ENCODE data around the gene CDON. TPM values are rescaled to one million over a fixed set of nuclear protein-coding genes. Genes with fewer than 3 reads are reported as not detected.
"Not testable (repeated sequence)": the region's sequence is repeated elsewhere in the genome, so short reads cannot be mapped to it uniquely, and the experiment has no call there.

The CDON gene
- polyA plus RNA-seq, 1 donor = 24.4 TPM

DNA sequence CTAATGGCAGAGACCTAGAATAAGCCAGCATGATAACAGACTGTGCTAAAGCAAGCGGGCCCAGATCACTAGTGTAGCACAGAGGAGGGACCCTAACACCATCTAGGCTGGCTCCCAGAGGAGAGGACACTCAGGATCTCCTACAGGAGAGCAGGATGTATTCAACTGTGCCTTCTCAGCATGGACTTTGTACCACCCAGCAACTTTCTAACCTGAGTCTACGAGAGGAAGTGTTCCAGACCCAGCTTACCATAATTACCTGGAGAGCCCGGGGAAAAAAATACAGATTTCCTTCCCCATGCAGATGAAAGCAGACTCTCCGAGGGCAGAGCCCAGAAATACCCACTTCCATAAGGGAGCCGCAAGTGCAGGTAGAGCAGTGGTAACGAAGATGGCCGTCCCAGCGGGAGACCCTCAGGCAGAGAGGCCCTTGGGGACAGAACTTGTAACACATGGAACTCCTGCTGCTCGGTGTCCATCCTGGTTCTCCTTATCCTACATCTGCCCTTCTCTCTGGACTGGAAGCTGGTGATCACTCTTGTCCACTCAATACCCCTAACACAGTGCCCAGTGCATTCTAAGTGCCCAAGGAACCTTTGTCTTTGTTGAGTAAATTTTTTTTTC, 138.2 kb downstream of the CDON start:
- no peak for DNase-seq (ENCODE audit: low read depth)

DNA sequence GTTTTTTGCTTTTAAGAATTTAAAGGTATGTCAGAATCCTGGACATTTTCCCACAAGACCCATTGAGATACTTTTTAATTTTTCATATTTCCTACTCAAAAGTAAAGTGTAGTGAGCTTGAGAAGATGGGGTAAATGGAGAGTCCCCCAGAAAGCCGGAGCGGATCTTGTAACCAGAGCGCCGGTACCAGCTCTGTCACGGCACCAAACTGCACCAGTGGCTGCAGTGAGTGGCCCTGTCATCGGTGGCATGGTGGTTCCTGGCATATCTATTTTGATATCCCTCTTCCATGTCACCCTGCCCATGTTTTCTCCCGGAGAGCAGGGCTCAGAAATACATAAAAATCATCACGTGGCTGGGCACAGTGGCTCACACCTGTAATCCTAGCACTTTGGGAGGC, 139.0 kb downstream of the CDON start:
- no peak for DNase-seq (ENCODE audit: low read depth)

DNA sequence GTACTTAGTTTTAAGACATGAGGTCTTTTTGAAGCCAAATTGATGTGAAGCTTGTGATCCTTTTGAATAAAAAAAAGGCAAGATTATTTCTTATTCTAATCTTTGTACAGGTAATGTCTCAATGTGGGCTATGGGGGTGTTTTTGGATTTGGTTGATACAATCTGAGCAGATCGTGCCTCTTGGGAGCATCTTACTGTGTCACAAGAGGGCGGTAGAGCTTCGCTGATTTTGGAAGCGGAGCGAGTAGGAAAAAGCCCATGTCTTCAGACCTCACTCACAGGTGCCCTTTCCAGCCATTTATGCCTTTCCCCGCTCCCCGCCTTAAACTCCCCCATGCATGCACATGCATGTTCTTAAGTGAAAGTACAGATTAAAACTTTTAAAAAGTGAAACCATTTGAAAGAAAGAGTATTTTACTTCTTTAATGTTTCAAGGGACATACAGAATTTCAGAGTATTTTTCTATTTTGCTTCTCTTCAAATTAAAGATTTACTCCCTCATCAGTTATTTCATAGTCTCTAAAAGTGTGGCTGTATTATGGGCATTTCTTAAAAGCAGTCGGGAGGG, 139.6 kb downstream of the CDON start:
- DNase-seq (ENCODE audit: low read depth) = peak; percentile 60

DNA sequence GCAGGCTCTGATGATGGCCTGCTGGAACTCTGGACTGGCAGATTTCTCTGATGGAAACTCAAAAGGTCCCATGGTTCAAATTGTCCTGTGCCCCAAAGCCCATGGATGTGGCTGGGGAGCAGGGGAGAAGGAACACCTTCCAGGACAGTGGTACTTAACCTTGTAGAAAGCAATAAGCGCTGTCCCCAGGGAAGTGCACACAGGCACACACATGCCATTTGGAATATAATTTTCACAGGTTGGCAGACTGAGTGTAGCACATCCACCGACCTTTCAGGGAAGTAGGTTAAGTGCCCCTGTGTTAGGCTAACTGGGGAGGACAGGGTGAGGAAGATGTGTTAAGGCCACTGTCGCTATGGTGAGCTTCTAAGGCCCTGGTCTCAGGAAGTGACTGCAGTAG, 140.5 kb downstream of the CDON start:
- no peak for DNase-seq (ENCODE audit: low read depth)

DNA sequence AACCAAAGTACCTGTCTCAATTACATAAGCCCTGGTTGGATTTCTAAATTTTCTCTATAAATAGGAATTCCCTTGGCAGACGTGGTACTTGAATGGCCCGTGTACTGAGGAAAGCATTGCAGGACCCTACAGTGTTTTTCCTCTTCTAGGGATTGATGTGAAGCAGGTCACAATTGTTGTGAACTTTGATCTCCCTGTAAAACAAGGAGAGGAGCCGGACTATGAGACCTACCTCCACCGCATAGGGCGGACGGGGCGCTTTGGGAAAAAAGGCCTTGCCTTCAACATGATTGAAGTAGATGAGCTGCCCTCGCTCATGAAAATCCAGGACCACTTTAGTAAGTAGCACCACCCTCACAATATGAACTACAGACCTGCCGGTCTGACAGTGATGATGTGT, 141.6 kb downstream of the CDON start:
- DNase-seq (ENCODE audit: low read depth) = no peak

DNA sequence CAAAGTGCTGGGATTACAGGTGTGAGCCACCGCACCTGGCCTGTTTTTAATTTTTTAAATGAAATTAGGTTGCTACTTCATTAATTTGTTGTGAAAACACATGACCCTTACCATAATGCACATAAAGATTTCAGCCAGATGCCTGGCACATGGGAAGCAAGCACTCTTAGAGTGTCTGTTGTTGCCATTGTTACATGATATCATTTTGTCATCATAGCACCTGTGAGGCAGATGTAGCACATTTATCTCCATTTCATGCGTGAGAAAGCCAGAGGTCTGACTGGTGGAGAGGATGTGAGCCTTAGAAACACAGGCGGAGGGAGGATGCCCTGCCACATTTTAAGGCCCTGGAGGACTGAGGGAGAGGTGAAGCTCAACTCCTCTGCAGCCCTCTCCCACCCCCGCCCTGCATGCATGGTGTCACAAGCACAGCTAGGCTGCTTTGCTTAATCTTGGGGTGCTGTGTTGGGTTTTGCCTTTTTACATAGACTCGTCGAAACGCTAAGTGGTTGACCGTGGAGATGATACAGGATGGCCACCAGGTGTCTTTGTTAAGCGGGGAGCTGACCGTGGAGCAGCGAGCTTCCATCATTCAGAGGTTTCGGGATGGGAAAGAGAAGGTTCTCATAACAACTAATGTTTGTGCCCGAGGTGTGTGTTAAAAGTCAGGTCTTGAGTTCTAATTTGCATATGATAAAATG, 144.4 kb downstream of the CDON start:
- DNase-seq (ENCODE audit: low read depth) = no peak

DNA sequence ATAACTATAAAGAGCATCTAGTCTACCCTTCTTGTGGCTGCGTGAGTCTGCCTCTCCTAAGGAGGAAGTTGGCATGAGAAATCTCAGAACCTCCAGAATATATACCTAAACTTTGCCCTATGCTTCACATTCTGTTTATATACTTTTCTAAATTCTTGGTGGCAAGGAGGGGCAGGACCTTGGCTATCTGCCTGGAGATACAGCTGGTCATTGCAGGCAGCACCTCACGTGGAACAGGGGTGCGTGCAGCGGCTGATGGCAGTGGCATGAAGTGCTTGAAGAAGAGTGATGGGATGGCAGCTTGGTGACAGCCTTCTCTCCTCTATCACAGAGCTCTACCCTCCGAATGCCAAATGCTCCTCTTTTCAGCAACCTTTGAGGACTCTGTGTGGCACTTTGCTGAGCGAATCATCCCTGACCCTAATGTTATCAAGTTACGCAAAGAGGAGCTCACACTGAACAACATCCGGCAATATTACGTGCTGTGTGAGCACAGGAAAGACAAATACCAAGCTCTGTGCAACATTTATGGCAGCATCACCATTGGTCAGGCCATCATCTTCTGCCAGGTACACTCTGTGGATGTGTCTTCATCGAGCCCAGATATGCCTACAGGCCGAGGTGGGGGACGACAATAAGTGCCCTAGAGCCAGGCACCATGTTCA, 145.9 kb downstream of the CDON start:
- no peak for DNase-seq (ENCODE audit: low read depth)

DNA sequence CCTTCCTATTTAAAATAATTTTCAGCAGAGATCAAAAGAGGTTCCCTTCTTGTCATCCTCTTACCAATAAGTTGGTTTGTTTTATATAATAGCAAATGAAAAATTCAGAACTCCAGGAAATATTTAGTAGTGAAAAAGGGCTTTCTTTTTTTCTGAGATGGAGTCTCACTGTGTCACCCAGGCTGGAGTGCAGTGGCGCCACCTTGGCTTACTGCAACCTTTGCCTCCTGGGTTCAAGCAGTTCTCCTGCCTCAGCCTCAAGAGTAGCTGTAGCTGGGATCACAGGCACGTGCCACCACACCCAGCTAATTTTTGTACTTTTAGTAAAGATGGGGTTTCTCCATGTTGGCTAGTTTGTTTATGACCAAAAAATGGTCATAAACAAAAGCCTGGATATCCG, 148.1 kb downstream of the CDON start:
- DNase-seq (ENCODE audit: low read depth) = not testable (repeated sequence)

DNA sequence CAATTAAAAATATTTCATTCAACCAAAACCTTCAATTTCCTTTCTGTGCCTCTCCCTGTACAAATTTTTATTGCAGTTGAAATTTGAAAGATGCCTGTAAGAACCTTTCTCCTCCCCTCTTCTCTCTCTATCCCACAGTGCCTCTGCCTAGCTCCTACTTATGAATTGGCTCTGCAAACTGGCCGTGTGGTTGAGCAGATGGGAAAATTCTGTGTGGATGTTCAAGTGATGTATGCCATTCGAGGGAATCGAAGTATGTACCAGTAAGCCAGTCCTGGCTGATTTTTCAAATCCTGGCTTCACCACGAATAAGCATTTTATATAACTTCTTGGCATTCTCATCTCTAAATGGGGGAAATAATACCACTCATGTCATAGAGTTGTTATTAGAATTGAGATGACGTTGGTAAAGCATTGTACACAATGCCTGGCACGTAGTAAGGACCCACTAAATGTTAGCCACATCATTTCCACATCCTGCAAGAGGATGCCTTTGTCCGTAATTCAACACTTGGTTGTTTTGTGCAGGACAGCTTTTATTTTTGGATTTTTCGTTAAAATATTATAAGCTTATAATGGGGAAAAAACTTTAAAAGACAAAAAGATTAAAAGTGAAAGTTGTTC, 152.3 kb downstream of the CDON start:
- DNase-seq (ENCODE audit: low read depth) = no peak

Other genes with a start within 250 kb of the CDON start
- not detected for gene PATE4, start 229.6 kb downstream of the CDON start, polyA plus RNA-seq (ENCODE audit: insufficient read length)
- gene HYLS1, start 175.2 kb downstream of the CDON start, polyA plus RNA-seq (ENCODE audit: insufficient read length) = 5.4 TPM
- 12.4 TPM for gene PUS3, start 159.7 kb downstream of the CDON start, polyA plus RNA-seq (ENCODE audit: insufficient read length)
- 0.59 TPM for gene DDX25, start 158.4 kb downstream of the CDON start, polyA plus RNA-seq (ENCODE audit: insufficient read length)
- gene VSIG10L2, start 116.8 kb downstream of the CDON start, polyA plus RNA-seq (ENCODE audit: insufficient read length) = 0.28 TPM
- gene RPUSD4, start 148.8 kb upstream of the CDON start, polyA plus RNA-seq (ENCODE audit: insufficient read length) = 55.6 TPM
- 19.8 TPM for gene FAM118B, start 148.9 kb upstream of the CDON start, polyA plus RNA-seq (ENCODE audit: insufficient read length)
- 56.5 TPM for gene SRPRA, start 206.0 kb upstream of the CDON start, polyA plus RNA-seq (ENCODE audit: insufficient read length)
- 28.0 TPM for gene FOXRED1, start 206.3 kb upstream of the CDON start, polyA plus RNA-seq (ENCODE audit: insufficient read length)
- 9.2 TPM for gene TIRAP, start 220.2 kb upstream of the CDON start, polyA plus RNA-seq (ENCODE audit: insufficient read length)
- 19.1 TPM for gene DCPS, start 241.2 kb upstream of the CDON start, polyA plus RNA-seq (ENCODE audit: insufficient read length)